Kidney (tissue), 14 donors: ENCODE results near the gene KRT23. TPM values are rescaled to one million over a fixed set of nuclear protein-coding genes. Genes with fewer than 3 reads are reported as not detected.
"Not testable (repeated sequence)": the region's sequence is repeated elsewhere in the genome, so short reads cannot be mapped to it uniquely, and the experiment has no call there.

Source experiments
- DNase-seq, 5 donors: peaks; one replicate each; pipeline ENCODE4 v3.0.0-alpha.2; 2013 to 2020
- FAIRE-seq: peaks from 2 replicates; lab custom pipeline; 2012; peaks lifted over from hg19 to GRCh38; lab: Jason Lieb, UNC
- H3K27ac ChIP-seq, 2 donors: one replicate each; pipeline ENCODE4 v1.7.0; 2013; ENCODE audit warnings: low read depth in 2 of 2, low read length in 2 of 2, inconsistent platforms in 1 of 2
- H3K27me3 ChIP-seq: one replicate; pipeline ENCODE4 v1.7.1; 2013; ENCODE audit warnings: low read length, inconsistent platforms; ENCODE audit not compliant: control insufficient read depth, insufficient read depth
- H3K36me3 ChIP-seq, 3 donors: one replicate each; pipeline versions ENCODE4 v1.7.0 to v1.7.1; 2013; ENCODE audit warnings: low read length in 3 of 3, control low read depth in 1 of 3, inconsistent platforms in 1 of 3; ENCODE audit not compliant: insufficient read depth in 3 of 3, control insufficient read depth in 2 of 3
- H3K4me1 ChIP-seq, 3 donors: one replicate each; pipeline versions ENCODE4 v1.7.0 to v1.7.1; 2013; ENCODE audit warnings: low read length in 3 of 3, inconsistent platforms in 1 of 3, low read depth in 1 of 3; ENCODE audit not compliant: control insufficient read depth in 2 of 3, insufficient read depth in 2 of 3
- H3K4me3 ChIP-seq, 3 donors: one replicate each; pipeline versions ENCODE4 v1.7.0 to v1.8.1; 2013; ENCODE audit warnings: low read length in 3 of 3, control low read depth in 1 of 3, inconsistent platforms in 1 of 3
- H3K9ac ChIP-seq, 3 donors: one replicate each; pipeline versions ENCODE4 v1.7.0 to v1.7.1; 2013; ENCODE audit warnings: low read length in 3 of 3, control low read depth in 1 of 3, inconsistent platforms in 1 of 3
- H3K9me3 ChIP-seq, 3 donors: one replicate each; pipeline versions ENCODE4 v1.7.0 to v1.7.1; 2013; ENCODE audit warnings: low read length in 3 of 3, control low read depth in 1 of 3, inconsistent platforms in 1 of 3; ENCODE audit not compliant: control insufficient read depth in 2 of 3, insufficient read depth in 1 of 3
- intact Hi-C: fragments of 100-400 bp; cut with DNase I; formaldehyde crosslinking; loops from one replicate; pipeline ENCODE4 v1.11.1; 2022
- polyA plus RNA-seq: library from polyadenylated mRNA; stranded (reverse); fragments of 350-450 nt; fragmentation: Illumina TruSeq; extraction: RNeasy Lipid Tissue Mini Kit (QIAGEN cat#74804); gene quantifications from one replicate; pipeline ENCODE4 v1.2.3, GENCODE V29; 2014; ENCODE audit warnings: low read depth, low replicate concordance; ENCODE audit not compliant: insufficient read depth
- total RNA-seq: library from RNA; stranded (reverse); fragmentation: NEBNext Ultra II Directional; extraction: Animal tissue kit (Norgen Biotek cat#: 25700); gene quantifications from one replicate; pipeline ENCODE4 v1.2.1, GENCODE V29; 2021
- TF ChIP-seq, protein P1 (sequence below): IDR thresholded peaks from 3 replicates; pipeline ENCODE4 v1.5.1; 2012; ENCODE audit warnings: mild to moderate bottlenecking, moderate library complexity, borderline replicate concordance; ENCODE audit not compliant: insufficient read depth; ENCODE audit errors: extremely low read depth
- donor health status: control.
- donor health status: control.
- donor health status: control.
- donor health status: control.
- donor health status: control.
- donor health status: DM: yes; HTN: yes; CAD: no.
- donor health status: Normal renal cell carcinoma (clear cell type).

The KRT23 gene
- total and polyA plus RNA-seq, 2 donors from 2014 or later, result 2.2 to 4.2 TPM

DNA sequence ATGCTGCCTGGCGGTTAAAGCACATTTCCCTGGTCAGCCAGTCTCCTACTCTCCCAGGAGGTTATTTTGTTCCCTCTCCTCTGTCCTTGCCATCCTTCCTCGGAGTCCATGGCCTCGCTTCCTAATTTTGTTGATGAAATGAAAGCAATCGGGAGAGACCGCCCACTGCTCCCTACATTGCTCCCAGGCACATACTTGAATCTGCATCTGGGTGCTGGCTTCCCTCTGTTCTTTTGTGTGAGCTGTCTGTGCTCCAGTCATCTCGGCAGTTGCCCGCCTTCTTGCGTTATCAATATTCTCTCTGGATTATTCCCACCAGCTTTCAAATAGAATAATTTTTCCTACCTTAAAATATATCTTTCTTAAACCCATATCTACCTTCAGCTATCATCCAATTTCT, 11.1 kb downstream of the KRT23 start:
- no peak for FAIRE-seq
- Histone ChIP-seq H3K36me3 (no peaks in the 10 kb centered on the region), H3K4me3 (no peak overlapping the region), H3K9ac (no peak overlapping the region), H3K9me3 (no peaks in the 10 kb centered on the region), H3K4me1 (no peaks in the 10 kb centered on the region), H3K27ac (no peak overlapping the region), H3K27me3 (no peaks in the 10 kb centered on the region)
- intact Hi-C loops, result no loop called here
- DNase-seq, result no peak
- TF ChIP-seq, protein P1, sequence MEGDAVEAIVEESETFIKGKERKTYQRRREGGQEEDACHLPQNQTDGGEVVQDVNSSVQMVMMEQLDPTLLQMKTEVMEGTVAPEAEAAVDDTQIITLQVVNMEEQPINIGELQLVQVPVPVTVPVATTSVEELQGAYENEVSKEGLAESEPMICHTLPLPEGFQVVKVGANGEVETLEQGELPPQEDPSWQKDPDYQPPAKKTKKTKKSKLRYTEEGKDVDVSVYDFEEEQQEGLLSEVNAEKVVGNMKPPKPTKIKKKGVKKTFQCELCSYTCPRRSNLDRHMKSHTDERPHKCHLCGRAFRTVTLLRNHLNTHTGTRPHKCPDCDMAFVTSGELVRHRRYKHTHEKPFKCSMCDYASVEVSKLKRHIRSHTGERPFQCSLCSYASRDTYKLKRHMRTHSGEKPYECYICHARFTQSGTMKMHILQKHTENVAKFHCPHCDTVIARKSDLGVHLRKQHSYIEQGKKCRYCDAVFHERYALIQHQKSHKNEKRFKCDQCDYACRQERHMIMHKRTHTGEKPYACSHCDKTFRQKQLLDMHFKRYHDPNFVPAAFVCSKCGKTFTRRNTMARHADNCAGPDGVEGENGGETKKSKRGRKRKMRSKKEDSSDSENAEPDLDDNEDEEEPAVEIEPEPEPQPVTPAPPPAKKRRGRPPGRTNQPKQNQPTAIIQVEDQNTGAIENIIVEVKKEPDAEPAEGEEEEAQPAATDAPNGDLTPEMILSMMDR, result no peak

DNA sequence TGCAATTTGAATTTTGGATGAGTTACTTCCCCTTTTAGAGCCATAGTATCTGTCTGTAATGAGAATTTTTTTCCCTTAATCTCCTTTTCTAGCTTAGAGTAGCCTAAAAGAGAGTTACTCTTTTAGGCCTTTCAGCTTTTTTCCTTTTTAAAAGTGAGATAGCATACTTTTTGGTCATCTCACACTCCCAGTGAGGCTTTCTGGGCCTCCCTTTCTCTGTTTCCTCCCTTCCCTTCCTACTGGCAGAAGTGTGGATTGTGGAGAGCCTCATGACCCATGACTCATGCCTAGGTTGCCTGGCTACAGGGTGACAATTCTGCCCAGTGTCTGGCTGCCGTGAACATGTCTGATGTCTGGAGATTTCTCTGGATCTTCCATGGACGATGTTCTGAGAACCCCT, 15.2 kb downstream of the KRT23 start:
- Histone ChIP-seq H3K9me3 (no peaks in the 10 kb centered on the region), H3K27ac (no peak overlapping the region), H3K27me3 (no peaks in the 10 kb centered on the region), H3K36me3 (no peaks in the 10 kb centered on the region), H3K4me3 (no peak overlapping the region), H3K9ac (no peak overlapping the region), H3K4me1 (no peaks in the 10 kb centered on the region)
- TF ChIP-seq, protein P1, result no peak
- intact Hi-C loops, result no loop called here
- FAIRE-seq, result no peak
- no peak for DNase-seq

DNA sequence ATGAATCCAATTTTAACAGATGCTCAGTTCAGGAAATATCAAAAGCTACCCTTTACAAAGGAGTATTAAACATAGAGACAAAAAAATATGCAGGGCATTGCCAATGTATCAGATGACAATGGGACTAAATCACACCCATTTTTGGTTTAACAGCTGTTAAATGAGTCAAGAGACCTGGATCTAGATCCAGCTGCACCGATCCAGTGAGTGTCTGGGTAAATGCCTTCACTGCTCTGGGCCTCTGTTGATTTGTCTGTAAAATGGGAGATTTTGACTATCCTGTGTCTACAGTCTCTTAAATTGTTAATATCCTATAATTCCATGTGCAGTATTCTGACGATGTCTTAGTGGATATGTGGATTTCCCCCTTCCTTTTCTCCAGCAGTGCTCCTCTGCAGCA, 16.4 kb downstream of the KRT23 start:
- Histone ChIP-seq H3K4me3 (no peak overlapping the region), H3K4me1 (no peaks in the 10 kb centered on the region), H3K9ac (no peak overlapping the region), H3K27ac (no peak overlapping the region), H3K36me3 (no peaks in the 10 kb centered on the region), H3K9me3 (no peaks in the 10 kb centered on the region), H3K27me3 (no peaks in the 10 kb centered on the region)
- FAIRE-seq, result no peak
- intact Hi-C loops, result no loop called here
- no peak for DNase-seq
- TF ChIP-seq, protein P1, result no peak

DNA sequence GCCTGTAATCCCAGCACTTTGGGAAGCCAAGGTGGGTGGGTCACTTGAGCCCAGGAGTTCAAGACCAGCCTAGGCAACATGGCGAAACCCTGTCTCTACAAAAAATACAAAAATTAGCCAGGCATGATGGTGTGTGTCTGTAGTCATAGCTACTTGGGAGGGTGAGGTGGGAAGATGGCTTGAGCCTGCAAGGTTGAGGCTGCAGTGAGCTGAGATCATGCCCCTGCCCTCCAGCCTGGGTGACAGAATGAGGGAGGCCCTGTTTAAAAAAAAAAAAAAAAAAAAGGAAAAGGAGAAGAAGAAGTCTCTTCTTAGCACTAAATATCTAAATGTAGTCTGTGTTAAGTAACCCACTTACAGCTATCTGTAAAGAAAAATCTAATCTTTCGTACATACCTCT, 20.3 kb downstream of the KRT23 start:
- H3K27me3 ChIP-seq, H3K36me3 ChIP-seq, H3K27ac ChIP-seq, H3K9ac ChIP-seq, FAIRE-seq, H3K4me1 ChIP-seq, H3K4me3 ChIP-seq, H3K9me3 ChIP-seq, DNase-seq: not testable (repeated sequence)
- intact Hi-C loops, result loop anchor here (10.0 kb wide), 1 partner anchor 408 kb away; no protein-coding TSS in a partner anchor
